Smooth muscle cell (in vitro differentiated cells): Measurements from ENCODE around the gene GDF7. TPM values are rescaled to one million over a fixed set of nuclear protein-coding genes. Genes with fewer than 3 reads are reported as not detected.

Experiments used
- DNase-seq: peaks from one replicate; lab custom pipeline; 2025; ENCODE audit not compliant: unreplicated experiment; lab: John Stamatoyannopoulos, UW
- H2AFZ ChIP-seq: fragments of 200-600 bp; sonication (generic); 2 replicates; pipeline ENCODE4 v1.6.0; 2016; ENCODE audit warnings: antibody characterized with exemption, low read depth, mild to moderate bottlenecking
- H3F3A ChIP-seq: fragments of 200-600 bp; sonication (generic); 2 replicates; pipeline ENCODE4 v1.6.0; 2017; ENCODE audit warnings: antibody characterized with exemption, low read depth
- H3K27ac ChIP-seq: fragments of 200-600 bp; sonication (generic); 2 replicates; pipeline ENCODE4 v1.5.1; 2016; ENCODE audit warnings: low read depth, mild to moderate bottlenecking
- H3K27me3 ChIP-seq: fragments of 200-600 bp; sonication (generic); 2 replicates; pipeline ENCODE4 v1.6.1; 2016; ENCODE audit warnings: low read depth, mild to moderate bottlenecking
- H3K36me3 ChIP-seq: fragments of 200-600 bp; sonication (generic); 2 replicates; pipeline ENCODE4 v1.5.1; 2016; ENCODE audit warnings: low read depth
- H3K4me1 ChIP-seq: fragments of 200-600 bp; sonication (generic); 2 replicates; pipeline ENCODE4 v1.5.1; 2016; ENCODE audit warnings: low read depth
- H3K4me2 ChIP-seq: fragments of 200-600 bp; sonication (generic); 2 replicates; pipeline ENCODE4 v1.6.0; 2016; ENCODE audit warnings: mild to moderate bottlenecking
- H3K4me3 ChIP-seq: fragments of 200-600 bp; sonication (generic); 2 replicates; pipeline ENCODE4 v1.5.1; 2016; ENCODE audit warnings: mild to moderate bottlenecking
- H3K79me2 ChIP-seq: fragments of 200-600 bp; sonication (generic); 2 replicates; pipeline ENCODE4 v1.6.0; 2016; ENCODE audit warnings: low read depth, mild to moderate bottlenecking
- H3K9ac ChIP-seq: fragments of 200-600 bp; sonication (generic); 2 replicates; pipeline ENCODE4 v1.6.0; 2016; ENCODE audit warnings: low read depth
- H3K9me3 ChIP-seq: fragments of 200-600 bp; sonication (generic); replicated peaks from 2 replicates; pipeline ENCODE4 v1.5.1; 2016; ENCODE audit warnings: low read depth
- H4K20me1 ChIP-seq: fragments of 200-600 bp; sonication (generic); 2 replicates; pipeline ENCODE4 v1.6.0; 2016; ENCODE audit warnings: low read depth
- CTCF ChIP-seq: fragments of 200-600 bp; sonication (generic); IDR thresholded peaks from 2 replicates; pipeline ENCODE4 v1.5.1; 2017; ENCODE audit warnings: borderline replicate concordance, mild to moderate bottlenecking, antibody characterized with exemption; ENCODE audit not compliant: insufficient read depth, poor library complexity, severe bottlenecking
- WGBS: methylation state at CpG from one replicate; pipeline ENCODE4 v1.1.7; 2016; ENCODE audit warnings: low lambda C conversion rate; 5-methylcytosine and 5-hydroxymethylcytosine counted together
- polyA plus RNA-seq: library from polyadenylated mRNA; unstranded; fragments of >200 nt; fragmentation: Nextera tagmentation; extraction: Ambion mirVana; gene quantifications from 2 replicates; pipeline ENCODE4 v1.2.1, GENCODE V29; 2016
- total RNA-seq: library from RNA; depleted of rRNA; stranded (reverse); fragments of >200 nt; gene quantifications from 2 replicates; pipeline ENCODE4 v1.2.3, GENCODE V29; 2014

Gene GDF7
- total and polyA plus RNA-seq, 2 experiments from 2014 or later, result under 0.01 TPM; not detected in 1

GRCh38 chr2:20653695-20654534, 13.0 kb upstream of the GDF7 start:
- TF ChIP-seq CTCF, result no peak
- no peaks in the 10 kb centered on the region for H3F3A ChIP-seq
- H3K9me3 ChIP-seq, result no peaks in the 10 kb centered on the region
- no peaks in the 10 kb centered on the region for H3K36me3 ChIP-seq
- 88% methylated on average over 7 of the region's 7 CpGs for WGBS
- peaks cover 22% of the 10 kb centered on the region for H3K27me3 ChIP-seq
- no peak overlapping the region for H3K4me2 ChIP-seq
- H3K79me2 ChIP-seq, result peaks cover 9% of the 10 kb centered on the region
- no peak overlapping the region for H2AFZ ChIP-seq
- no peak overlapping the region for H3K4me3 ChIP-seq
- DNase-seq, result no peak
- peaks cover 6% of the 10 kb centered on the region for H4K20me1 ChIP-seq
- no peak overlapping the region for H3K9ac ChIP-seq
- peaks cover 6% of the 10 kb centered on the region for H3K4me1 ChIP-seq
- H3K27ac ChIP-seq, result no peak overlapping the region

DNA sequence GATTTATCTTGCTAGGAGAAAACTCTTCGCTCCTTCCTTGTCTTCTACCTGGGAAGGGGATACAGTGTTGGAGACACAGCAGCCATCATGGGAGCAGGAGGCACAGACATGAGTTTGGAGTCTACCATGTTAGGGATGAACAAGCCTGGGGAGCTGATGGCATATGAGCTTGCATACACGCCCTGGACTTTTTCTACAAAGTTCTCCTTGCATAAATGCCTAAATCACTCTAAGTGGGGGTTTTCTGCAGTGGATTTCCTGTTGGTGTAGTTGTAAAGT, 12.5 kb upstream of the GDF7 start:
- Histone ChIP-seq H3K4me2 (no peak overlapping the region), H2AFZ (no peak overlapping the region), H3K27ac (no peak overlapping the region), H3K9ac (no peak overlapping the region), H3K27me3 (peaks cover 28% of the 10 kb centered on the region), H3K4me3 (no peak overlapping the region), H3K4me1 (peaks cover 6% of the 10 kb centered on the region), H3K79me2 (peaks cover 7% of the 10 kb centered on the region), H3K9me3 (no peaks in the 10 kb centered on the region), H3K36me3 (no peaks in the 10 kb centered on the region), H4K20me1 (peaks cover under 1% of the 10 kb centered on the region), H3F3A (no peaks in the 10 kb centered on the region)
- no peak for TF ChIP-seq CTCF
- DNase-seq, result no peak
- WGBS, result 89% methylated on average over 2 of the region's 2 CpGs

- WGBS, result 78% methylated on average over 7 of the region's 7 CpGs
- H3K4me3 ChIP-seq, result no peak overlapping the region
- H3K9ac ChIP-seq, result no peak overlapping the region
- no peak overlapping the region for H3K27ac ChIP-seq
- DNase-seq, result no peak
- no peaks in the 10 kb centered on the region for H4K20me1 ChIP-seq
- no peaks in the 10 kb centered on the region for H3K36me3 ChIP-seq
- H3K27me3 ChIP-seq, result peaks cover 44% of the 10 kb centered on the region
- H2AFZ ChIP-seq, result no peak overlapping the region
- no peaks in the 10 kb centered on the region for H3K9me3 ChIP-seq
- H3K79me2 ChIP-seq, result no peaks in the 10 kb centered on the region
- no peaks in the 10 kb centered on the region for H3F3A ChIP-seq
- H3K4me2 ChIP-seq, result no peak overlapping the region
- TF ChIP-seq CTCF, result no peak
- H3K4me1 ChIP-seq, result no peaks in the 10 kb centered on the region
These were observed 10.4 kb upstream of the GDF7 start for GRCh38 chr2:20656561-20656960.

DNA sequence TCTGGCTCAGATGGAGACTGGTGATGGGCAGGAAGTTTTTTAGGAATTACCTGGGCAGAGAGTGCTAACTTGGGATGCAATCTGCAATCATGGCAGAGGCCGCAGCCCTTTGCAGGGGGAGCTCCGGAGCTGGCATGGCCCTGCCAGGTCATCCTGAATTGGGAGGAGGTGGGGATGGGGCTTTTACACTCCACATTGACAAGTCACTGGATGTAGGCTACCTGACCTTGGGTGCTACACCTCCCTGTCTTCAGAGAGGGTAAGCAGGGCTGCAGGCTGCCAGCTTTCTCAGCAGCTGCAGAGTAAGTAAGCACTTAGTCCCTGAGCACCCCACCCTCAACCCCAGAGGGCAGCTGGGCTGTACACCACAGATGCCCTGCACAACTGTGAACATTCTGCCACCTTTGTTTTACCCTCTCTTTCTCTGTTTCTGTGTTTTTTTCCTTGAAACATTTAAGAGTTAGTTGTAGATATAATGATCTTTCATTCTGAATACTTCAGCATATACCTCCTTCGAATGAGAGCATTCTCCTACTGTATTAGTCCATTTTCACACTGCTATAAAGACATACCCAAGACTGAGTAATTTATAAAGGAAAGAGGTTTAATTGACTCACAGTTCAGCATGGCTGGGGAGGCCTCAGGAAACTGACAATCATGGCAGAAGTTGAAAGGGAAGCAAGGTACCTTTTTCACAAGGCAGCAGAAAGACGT, 9.3 kb upstream of the GDF7 start:
- H3K9ac ChIP-seq, result no peak overlapping the region
- peaks cover 55% of the 10 kb centered on the region for H3K27me3 ChIP-seq
- no peak for TF ChIP-seq CTCF
- H3K4me1 ChIP-seq, result no peaks in the 10 kb centered on the region
- no peak overlapping the region for H3K4me2 ChIP-seq
- no peak overlapping the region for H3K27ac ChIP-seq
- no peak overlapping the region for H3K4me3 ChIP-seq
- DNase-seq, result no peak
- no peaks in the 10 kb centered on the region for H3K9me3 ChIP-seq
- WGBS, result 78% methylated on average over 4 of the region's 4 CpGs
- no peaks in the 10 kb centered on the region for H3K36me3 ChIP-seq
- H3K79me2 ChIP-seq, result no peaks in the 10 kb centered on the region
- no peak overlapping the region for H2AFZ ChIP-seq
- no peaks in the 10 kb centered on the region for H4K20me1 ChIP-seq
- H3F3A ChIP-seq, result no peaks in the 10 kb centered on the region
